ENCODE results near the gene UBXN11.
"Not testable (repeated sequence)": the region's sequence is repeated elsewhere in the genome, so short reads cannot be mapped to it uniquely, and the experiment has no call there.

Gene UBXN11

DNA sequence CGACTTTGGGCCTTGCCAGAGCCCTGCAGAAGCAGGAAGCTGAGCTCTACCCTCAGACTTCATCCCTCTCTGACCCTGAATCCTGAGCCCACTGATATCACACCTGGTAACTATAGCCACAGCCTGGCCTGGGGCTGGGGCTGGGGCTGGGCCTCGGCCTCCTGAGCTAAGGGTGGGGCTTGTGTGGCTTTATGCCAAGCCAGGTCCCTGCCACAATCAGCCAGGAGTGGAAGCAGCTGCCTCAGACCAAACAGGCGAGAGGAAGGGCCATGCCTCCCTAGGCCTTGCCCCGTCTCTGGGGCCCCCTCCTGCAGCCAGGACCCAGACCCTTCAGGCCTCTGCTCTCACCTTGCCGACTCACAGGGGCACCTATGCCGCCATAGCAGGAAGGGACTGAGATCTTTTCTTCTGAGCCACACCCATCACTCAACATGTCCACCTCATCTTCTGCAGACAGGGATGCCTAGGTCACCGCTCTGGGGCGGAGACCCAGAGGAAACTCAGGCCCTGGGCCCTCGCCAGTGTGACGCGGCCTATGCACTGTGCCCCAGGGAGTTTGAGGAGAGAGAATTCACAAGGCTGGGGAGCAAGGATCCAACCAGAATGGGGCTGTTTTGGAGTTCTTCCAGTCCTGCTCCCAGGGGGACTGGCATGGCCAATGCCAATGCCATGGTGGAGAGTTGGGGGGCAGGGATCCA, 5.7 kb downstream of the UBXN11 start:
- DNase-seq, result no peak

DNA sequence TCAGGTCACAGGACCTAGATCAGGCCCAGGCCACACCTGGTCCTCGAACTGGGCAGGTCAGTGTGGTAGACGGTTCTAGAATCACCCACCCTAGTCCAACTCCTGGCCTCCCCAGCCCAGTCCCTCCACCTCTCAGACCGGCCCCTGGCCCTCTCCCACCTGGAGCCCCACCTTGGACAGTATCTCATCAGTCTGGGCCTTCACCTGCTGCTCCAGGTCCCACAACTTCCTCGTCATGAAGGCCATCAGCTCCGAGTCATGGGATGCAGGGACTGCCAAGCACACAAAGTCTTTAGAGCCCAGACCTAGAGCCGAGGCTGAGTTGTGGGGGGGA, 8.7 kb downstream of the UBXN11 start:
- DNase-seq, result no peak

DNA sequence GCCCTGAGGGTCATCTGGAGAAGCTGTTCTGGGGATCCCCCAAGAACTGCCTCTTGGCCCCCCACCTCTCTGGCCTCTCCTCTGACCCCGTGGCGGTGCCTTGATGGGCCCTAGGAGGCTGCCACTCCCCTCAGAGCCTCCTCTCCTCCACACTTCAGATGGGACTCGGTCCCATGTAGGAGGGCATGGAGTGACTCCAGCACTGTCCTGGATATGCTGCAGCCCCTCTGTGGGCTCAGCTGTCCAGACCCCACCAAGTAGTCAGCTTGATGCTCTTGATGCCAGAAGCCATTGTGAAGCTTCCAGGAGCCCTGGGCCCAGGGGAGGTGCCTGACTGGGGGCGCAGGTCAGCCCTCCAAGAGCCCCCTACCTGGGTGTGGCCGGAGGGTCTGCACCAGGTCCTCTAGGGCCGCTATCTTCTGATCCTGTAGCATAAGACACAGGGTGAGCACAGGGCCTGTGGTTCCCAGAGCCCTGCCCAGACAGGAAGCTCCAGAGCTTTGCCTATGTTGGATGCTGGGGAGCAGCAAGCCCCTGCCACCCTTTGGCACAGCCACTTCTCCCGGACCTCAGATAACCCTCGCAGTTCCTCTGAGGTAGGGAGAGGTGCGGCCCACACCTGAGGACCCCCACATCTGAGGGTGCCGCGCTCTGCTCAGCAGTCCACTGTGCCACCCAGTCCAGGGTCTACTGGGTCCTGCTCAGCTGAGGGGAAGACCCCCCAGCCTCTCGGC, 9.2 kb downstream of the UBXN11 start:
- no peak for DNase-seq

DNA sequence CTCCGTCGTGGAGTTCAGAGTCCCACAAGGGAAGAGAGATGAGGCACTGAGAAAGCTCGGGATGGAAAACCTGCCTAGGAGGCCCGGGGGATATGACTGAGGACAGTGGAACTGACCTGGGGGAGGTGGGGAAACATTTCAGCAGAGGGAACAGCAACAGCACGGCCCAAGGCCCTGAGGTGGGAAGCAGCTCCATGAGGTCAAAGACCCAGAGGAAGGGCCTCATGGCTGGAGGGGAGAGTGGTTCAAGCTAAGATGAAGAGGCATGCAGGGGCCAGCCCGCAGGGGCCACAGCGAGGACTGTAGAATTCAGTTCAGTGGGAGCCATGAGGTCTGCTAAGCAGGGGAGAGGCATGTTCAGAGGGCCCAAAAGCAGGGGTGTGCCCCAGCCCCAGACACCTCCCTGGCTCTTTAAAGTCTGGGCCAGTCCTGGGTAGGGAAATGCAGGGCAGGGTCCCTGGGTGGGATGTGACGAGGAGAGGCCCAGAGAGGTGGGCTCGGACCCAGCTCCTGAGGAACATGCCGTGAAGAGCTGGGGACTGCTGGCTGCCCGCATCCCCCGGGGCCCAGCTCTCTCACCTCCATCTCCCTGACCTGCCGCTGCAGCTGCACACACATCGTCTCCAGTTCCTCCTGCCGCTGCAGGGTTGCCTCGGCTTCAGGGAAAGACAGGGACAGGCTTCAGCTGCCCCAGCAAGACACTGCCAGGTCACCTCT, 9.9 kb downstream of the UBXN11 start:
- no peak for DNase-seq

DNA sequence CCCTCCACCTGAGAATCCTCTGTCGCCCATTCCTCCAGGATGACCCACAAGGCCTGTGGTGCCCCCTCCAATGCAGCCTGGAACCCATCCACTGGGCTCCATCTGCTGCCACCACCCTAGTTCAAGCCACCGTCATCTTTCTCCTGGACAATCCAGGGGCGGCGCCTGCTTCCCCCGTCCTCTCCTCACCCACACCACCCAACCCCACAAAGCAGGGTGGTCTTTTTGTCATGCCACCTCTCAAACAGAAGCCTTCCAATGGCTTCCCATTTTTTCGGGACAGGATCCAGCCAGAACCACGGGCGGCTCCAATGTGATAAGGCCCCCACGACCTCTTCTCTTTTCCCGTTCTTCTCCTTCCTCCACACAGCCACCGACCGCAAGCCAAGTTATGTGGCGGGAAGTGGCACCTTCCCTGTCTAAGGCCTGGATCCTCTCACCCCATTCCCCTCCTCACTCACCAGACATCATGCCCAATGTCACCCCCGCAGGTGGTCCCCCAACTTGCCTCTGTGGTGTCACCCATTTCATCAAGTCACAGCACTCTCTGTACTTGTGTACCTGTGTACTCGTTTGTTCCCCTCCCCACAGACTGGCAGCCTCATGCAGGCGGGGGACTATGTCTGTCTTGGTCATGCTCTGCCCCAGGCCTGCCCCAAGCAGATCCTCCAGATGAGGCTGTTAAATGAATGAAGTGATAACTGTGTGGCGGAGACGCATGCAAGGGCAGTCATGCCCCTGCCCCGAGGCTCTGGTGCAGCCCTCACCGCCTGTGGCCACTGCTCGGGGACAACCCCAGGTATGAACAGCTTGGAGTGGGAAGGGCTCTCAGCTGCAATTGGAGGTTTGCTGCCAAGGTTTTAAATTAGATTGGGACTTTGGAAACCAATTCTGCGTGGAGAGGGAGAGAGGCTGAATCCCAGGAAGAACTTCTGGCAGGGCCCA, 11.0 kb downstream of the UBXN11 start:
- DNase-seq, result no peak

DNA sequence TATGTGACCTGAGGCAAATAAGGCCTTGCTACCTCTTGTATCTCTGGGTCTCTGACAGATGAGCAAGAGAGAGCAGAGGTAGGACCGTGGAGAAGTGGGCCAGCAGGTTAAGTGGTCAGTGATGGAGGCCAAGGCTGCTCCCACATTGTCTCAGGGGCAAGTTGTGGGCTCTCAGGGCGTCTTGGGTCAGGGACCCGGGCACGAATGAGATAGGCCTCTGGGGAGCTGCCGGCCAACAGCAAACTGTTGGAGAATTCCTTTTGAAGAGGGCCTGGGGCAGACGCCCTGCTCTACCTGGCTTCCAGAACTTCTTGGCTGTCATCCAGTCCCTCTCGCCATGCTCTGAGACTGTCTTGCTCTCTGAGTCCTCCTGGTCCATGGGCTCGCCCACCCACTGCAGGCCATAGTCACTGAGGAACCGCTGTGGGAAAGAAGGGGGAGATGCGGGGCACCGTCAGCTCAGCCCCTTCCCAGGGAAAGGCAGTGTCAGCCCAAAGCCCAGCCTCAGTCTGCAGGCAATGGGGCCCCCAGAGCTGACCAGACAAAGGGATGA, 12.4 kb downstream of the UBXN11 start:
- no peak for DNase-seq

DNA sequence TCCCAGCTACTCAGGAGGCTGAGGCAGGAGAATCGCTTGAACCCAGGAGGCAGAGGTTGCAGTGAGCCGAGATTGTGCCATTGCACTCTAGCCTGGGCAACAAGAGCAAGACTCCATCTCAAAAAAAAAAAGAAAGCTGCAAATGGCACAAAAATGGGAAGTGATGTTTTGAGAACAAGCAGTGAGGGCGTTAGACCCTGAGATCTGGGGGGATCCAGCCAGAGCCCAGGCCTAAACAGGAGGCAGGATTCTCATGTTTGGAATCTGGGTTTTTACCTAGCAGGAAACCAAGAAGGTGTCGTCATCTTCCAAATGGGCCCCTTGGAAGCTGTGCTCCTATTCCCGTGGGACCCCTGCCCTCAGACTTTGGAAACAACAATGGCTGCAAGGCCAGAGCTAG, 13.7 kb downstream of the UBXN11 start:
- not testable (repeated sequence) for DNase-seq

DNA sequence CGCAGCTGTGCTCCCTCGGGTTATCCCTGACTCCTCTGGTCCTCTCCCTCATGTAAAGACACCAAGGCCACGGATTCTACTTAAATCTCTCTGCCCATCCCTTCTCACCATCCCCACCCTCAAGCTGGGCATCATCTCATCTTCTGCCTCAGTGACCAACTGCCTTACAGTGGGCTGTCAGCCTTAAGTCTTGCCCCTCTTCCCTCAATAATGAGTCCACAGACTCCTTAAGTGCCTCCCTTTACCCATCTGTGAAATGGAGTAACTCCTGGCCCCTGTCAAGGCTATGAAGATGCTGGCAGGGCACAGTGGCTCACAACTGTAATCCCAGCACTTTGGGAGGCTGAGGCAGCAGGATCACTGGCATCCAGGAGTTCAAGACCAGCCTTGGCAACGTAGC, 14.5 kb downstream of the UBXN11 start:
- DNase-seq, result no peak

DNA sequence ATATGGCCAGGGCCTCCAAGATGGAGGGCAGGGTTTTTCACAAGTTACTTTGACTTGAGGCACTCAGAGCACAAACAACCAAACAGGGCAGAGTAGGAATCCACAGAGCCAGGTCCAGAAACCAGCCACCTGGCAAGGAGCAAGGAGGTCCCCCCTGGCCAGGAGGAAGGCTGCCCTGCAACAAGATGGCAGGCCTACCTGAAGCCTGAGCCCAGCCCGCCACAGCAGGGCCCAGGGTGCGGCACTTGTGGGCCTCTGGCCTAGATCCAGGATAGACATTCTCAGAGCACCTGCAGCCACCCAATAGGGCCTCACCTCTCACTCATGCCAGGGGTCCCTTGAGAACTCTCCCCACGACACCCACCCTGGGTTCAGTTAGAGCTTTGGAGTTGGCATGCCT, 15.0 kb downstream of the UBXN11 start:
- no peak for DNase-seq

DNA sequence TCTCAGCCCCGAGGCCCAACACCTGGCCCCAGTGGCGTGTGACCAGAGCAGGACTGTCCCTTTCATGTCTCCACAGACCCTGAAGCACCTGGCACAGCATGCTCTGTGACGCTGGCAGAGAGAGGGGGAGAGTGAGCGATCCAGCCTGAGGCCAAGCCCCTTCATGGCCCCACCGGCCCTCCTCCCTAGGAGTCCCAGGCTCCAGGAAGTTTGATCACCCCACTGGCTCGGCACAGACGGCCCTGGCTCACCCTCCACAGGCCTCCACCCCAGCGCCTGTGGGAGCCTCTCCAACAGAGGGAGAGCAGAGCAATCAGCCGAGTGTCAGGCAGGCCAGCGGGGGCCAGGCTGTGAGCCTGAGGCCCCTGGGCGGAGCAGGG, 15.6 kb downstream of the UBXN11 start:
- DNase-seq, result no peak

DNA sequence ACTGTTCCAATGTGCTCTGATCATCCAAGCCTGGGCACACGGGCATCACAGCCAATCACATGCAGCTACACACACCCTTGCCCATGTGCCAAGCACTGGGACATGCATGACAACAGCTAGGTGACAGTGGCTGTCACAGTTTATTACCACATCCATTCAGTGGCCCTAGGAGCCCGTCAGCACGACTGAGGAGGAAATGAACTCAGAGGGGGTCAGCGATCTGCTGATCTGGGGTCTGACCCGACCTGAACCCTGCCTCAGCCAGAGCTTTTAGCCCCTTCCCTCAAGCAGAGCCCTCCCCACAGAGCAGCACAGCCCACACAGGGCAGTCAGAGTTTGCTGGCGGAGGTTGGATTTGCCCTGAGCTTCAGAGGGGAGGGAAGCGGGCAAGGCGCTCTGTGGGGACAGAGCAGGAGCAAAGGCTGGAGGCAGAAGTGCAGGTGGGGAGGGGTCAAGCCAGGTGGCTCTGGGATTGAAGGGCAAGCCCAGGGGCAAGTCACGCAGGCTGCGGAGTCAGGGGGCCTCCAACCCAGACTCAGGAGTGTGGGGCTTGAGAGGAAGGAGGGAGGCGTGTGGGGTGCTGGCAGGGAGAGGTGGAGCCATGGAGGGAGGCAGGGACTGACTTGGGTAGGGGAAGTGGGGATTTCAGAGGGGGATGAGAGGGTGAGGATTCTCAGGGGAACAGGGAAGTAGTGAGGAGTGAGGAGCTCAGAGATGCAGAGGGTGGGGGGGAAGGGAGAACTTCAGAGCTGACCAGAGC, 16.1 kb downstream of the UBXN11 start:
- DNase-seq, result peak in 1 of 2 experiments; percentile 28

DNA sequence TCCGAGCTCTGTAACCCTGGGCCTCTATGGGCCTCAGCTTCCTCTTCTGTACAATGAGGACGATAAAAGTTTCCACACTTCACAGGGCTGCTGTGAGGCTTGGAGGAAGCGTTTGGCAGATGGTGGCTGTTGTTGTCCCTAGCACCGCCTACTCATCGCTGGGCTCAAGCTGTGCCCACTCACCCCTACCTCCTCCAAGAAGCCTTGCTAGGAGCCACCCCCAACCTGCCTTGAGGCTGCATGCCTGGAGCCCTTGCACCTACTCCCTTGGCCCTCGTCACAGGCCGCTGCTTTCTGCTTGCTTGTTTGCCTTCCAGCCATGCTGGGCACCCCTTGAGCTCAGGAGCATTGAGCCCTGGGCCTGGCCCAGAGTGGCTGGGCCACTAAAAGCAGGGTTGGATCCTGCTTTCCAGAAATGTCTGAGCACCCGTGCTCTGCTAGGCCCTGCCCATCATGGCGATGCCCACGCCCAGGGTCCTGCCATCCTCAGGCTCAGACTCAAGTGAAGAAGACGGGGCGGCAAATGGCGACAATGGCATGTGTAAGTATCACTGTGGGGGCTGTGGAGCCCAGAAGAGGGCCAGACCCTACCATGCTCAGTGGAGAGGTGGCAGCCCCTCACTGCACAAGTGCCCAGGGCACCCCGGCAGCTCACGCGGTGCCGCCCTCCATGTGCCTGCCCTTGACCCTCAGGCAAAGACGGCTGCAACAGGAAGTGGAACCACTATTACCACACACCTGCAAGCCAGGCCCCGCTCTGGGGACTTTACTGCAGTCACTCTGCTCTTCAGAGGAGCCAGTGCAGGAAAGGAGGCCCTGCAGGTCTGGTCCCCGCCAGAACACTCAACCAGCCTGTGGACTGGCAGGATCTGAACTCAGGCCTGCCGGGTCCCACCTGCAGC, 17.0 kb downstream of the UBXN11 start:
- DNase-seq, result peak; percentile 88 to 90

DNA sequence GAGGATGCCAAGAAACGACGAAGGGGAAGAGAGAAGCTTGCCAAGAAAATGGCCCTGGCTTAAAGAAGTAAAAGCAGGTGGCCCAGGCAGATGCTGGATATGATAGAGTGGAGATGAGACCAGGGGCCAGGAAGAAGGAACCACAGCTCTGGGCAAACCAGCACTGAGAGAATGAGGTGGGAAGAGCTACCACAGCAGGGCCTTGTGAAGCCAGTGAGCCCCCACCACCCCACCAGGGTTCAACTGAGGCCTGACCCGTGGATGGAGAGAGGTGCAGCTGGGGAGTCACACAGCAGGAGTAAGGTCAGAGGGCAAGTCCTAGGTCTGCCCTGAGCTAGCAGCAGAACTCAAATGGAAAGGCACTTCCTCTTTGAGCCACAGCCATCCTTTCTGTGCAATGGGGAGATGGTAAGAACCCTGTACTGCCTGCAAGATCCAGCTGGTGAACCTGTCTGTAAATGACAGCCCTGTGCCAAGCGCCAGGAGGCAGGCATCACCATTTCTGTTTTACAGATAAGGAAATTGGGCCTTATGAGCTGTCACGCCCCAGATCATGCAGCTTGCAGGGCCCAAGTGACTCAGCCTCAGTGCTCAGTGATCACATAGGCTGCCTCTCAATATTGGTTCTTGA, 18.0 kb downstream of the UBXN11 start:
- peak; percentile 16 to 36 for DNase-seq

DNA sequence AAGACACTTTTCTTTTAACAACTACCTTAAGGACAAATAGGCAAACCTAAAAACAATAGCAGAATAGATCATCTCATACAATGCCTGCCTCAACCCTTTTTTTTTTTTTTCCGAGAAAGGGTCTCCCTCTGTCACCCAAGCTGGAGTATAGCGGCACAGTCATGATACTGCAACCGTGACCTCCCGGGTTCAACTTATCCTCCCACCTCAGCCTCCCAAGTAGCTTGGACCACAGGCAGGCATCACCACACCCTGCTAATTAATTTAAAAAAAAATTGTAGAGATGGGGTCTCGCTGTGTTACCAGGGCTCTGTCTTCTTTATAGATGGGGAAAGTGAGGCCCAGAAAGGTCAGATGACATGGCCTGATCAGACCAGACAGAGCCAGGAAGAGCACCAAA, 18.6 kb downstream of the UBXN11 start:
- DNase-seq, result no peak

DNA sequence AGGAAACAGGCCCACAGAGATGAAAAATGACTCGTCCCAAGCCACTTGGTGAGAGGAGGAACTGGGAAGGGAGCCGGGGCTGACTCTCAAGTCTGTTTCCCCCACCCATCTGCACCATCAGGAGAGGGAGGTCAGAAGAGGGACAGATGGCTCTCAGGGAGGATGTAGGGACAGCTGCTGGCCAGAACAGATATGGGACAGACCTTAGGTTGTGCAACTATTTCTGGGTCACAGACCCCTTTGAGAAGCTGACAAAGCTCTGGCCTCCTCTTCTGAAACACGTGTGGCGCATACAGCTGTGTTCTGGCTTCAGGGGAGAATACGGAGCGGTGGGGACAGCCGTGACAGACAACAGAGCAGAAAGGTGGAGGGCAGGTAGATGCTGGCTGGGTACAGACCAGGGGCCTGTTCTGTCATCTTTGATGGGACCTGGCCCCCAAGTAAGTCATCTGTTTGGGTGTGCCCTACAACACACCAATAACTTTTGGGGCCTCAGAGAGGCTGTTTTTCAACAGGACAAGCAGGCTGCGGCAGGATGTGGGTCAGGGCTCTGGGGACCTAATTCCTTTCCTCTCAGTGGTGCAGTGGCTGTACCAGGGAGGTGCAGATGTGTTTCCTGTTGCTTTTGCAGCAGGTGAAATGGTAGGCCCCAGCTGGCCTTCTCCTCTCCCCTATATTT, 19.3 kb downstream of the UBXN11 start:
- DNase-seq, result peak; percentile 30 to 47

DNA sequence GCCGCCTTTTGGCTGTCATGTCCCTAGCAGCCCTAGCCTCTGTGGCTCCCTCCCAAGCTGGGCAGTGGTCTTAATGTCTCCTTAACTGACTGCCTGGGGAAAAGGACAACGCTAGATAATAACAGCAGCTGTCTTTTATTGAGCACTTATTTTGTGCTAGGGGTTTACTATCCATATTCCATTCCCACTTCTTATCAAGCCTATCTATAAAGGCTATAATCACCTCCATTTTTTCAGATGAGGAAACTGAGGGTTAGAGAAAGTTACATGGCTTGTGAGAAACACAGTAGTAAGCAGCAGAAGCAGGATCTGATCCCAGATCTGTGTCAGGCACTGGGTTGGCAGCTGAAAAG, 20.4 kb downstream of the UBXN11 start:
- DNase-seq, result no peak

DNA sequence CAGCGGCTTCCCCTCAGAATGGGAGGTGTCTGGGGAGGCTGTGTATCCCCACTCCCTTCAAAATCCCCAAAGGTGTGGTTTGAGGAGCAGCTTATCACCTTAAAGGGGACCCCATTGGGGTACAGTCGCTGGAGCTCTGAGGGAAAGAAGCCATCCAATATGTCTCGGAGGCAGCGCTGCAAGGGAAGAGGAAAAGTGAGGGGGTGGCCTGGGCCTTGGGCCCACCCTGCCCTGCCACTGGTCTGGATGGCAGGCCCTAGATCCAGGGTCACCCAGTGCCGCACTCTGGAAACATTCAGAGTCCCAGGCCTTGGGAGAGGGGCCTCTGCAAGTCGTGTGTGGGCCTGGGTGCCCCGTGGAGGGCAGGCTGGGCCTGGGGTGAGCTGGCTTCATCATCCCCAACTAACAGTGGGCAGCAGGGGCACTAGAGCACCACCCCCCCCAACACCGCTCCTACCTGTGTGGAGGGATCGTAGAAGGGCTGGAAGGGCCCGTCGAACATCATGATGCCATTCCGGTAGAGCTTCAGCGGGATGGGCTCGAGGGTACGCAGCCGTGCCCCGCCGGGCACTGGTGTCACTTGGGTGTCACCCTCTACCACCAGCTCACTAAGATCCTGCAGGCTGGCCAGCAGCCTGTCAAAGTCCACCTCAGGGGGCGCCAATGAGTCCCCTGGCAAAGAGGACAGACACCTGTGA, 20.9 kb downstream of the UBXN11 start:
- DNase-seq, result no peak

DNA sequence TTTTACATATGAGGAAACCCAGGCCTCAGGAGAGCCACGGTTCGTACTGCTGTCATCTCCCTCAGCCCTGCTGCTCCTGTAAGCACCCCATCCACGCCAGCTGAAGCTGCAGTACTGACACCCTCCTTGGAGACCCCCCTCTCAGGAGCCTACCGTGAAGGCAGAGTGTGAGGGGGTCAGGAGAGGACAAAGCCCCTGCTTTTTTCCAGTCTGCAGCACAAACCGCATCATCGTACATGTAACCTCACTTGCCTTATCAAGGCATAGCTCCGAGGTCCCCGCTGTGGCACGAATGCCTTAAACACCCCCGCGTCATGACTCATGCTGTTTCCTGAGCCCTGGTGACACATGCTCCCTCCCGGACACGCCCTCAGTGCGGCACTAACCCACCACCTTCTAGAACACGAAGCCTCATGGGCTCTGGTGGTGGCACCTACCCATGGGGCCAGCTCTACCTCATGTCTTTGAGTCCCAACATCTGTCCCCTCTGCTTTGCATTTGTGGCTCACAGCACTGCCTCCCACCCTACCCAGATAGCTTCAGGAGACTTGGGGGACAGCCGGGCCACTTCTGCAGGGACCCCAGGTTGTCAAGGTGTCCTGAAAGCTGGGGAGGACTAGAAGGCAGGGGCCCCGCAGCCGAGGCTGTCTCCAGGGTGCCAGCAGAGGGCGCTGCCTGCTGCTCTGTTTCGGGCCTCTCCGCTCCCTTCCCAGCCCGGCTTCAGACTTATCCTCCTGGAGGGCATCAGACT, 21.7 kb downstream of the UBXN11 start:
- DNase-seq, result peak; percentile 67 to 68
